ENCODE results near the gene KCNC4. TPM values are rescaled to one million over a fixed set of nuclear protein-coding genes. Genes with fewer than 3 reads are reported as not detected.

KCNC4 gene
- total RNA-seq, 6 experiments from 2014 or later = 0.37 to 4.4 (median 1.7) TPM

DNA sequence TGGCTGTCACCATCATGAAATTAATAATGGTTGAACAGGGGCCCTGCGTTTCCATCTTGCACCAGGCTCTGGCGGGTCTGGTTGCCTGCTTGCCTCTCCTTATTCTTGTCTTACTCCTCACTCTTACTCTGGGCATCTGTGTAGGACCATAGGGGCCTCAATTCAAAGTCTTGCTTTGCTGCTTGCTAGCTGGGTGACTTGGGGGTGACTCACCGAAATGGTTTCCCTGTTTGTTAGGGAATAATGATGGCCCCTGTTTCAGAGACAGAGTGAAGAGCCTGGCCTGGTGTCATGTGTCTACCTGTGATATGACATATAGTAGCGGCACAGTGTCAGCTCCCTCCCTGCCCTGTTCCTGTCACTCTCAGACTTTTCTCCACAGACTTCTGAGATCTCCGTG lies 24.6 kb downstream of the KCNC4 start:
- no peaks in the 10 kb centered on the region for H3K4me1 ChIP-seq
- no peak overlapping the region for H3K4me3 ChIP-seq
- intact Hi-C loops (cut with DNase I) = no loop called here
- TF ChIP-seq, protein P1, sequence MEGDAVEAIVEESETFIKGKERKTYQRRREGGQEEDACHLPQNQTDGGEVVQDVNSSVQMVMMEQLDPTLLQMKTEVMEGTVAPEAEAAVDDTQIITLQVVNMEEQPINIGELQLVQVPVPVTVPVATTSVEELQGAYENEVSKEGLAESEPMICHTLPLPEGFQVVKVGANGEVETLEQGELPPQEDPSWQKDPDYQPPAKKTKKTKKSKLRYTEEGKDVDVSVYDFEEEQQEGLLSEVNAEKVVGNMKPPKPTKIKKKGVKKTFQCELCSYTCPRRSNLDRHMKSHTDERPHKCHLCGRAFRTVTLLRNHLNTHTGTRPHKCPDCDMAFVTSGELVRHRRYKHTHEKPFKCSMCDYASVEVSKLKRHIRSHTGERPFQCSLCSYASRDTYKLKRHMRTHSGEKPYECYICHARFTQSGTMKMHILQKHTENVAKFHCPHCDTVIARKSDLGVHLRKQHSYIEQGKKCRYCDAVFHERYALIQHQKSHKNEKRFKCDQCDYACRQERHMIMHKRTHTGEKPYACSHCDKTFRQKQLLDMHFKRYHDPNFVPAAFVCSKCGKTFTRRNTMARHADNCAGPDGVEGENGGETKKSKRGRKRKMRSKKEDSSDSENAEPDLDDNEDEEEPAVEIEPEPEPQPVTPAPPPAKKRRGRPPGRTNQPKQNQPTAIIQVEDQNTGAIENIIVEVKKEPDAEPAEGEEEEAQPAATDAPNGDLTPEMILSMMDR (IDR thresholded peaks at IDR 0.05) = no peak
- no peak for TF ChIP-seq POLR2A (IDR thresholded peaks at IDR 0.05)
- H3K9me3 ChIP-seq = no peaks in the 10 kb centered on the region
- H3K36me3 ChIP-seq = no peaks in the 10 kb centered on the region
- H3K27ac ChIP-seq = no peak overlapping the region
- DNase-seq = no peak
- 94% methylated on average over 5 of the region's 5 CpGs for WGBS (ENCODE audit: insufficient coverage, low coverage, low lambda C conversion rate, missing lambda C conversion rate)
- H3K27me3 ChIP-seq = no peaks in the 10 kb centered on the region
- ATAC-seq = no peak

DNA sequence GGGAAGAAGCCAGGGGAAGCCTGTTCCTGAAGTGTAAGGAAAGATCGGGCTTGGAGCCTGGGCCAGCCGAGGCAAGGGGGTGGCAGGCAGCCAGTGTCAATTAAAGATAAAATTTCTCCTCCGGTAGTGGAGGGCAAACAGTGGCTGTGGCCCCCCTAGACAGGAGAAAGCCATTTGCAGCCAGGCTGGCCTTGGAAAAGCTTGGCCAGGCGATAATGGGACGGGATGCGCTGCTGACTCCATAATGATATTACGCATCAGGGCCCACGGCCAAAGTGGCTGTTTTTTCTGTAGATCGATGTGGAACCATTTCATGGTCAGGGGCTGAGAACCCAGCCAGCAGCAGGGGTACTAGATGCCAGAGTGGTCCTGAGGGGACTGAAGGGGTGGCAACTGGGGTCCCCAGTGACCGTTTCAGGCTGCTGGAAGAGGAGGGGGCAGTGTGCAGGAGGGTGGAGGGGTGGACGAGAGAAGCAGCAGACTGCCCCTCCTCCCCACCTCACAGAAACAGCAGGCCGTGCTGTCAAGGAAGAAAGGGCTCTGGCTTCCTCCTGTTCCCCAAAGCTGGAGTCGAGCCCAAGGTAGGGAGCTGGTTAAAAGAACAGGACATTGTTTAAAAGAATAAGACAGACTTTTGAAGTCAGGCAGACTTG lies 25.2 kb downstream of the KCNC4 start:
- 63% methylated on average over 11 of the region's 13 CpGs for WGBS (ENCODE audit: insufficient coverage, low coverage, low lambda C conversion rate, missing lambda C conversion rate)

DNA sequence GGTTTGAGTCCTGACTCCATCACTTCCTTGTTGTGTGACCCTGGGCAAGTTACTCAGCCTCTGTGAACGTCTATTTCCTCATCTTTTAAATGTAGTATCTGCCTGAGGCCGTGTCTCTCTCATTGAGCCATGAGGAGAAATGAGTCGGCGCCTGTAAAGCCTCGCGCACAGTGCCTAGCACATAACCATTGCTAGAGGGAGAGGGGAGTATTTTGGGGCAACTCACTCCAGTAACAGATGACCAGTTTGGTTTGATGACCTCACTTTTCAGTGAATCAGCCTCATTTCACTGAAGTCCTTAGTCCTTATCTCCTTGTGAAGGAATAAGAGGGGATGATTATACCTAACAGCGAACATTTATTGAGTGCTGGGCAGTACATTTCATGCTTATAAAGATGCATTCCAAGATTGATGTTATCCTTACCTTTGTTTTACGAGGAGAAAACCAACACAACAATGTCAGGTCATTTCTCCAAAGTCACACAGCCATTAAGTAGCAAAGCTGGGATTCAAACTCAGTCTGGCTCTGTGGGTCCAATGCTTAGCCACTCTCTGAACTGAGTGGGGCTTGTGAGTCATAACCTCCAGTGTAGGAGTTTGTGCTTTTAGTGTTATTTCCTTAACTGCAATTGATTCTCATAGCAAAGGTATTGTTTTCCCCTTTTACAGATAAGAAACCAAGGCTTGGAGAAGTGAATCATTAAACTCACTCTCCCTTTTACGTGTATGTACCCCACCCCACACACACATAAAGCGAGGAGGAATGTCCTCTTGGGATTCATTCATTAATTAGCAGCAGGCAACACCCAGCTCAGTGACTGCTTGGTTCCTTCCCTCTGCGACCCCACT lies 25.9 kb downstream of the KCNC4 start:
- Histone ChIP-seq H3K27ac (no peak overlapping the region), H3K9me3 (no peaks in the 10 kb centered on the region), H3K27me3 (no peaks in the 10 kb centered on the region), H3K4me1 (no peaks in the 10 kb centered on the region), H3K4me3 (no peak overlapping the region), H3K36me3 (no peaks in the 10 kb centered on the region)
- TF ChIP-seq POLR2A (IDR thresholded peaks at IDR 0.05) = no peak
- no peak for DNase-seq
- peak; percentile 55 to 79 (median 64) for ATAC-seq
- intact Hi-C loops (cut with DNase I) = no loop called here
- WGBS (ENCODE audit: insufficient coverage, low coverage, low lambda C conversion rate, missing lambda C conversion rate) = 50% methylated on average over 11 of the region's 11 CpGs

More for the DNA sequence above, 25.2 kb downstream of the KCNC4 start:
- Histone ChIP-seq H3K4me1 (no peaks in the 10 kb centered on the region), H3K36me3 (no peaks in the 10 kb centered on the region), H3K27me3 (no peaks in the 10 kb centered on the region), H3K27ac (no peak overlapping the region), H3K9me3 (no peaks in the 10 kb centered on the region), H3K4me3 (no peak overlapping the region)
- ATAC-seq = peak; percentile 4 to 58 (median 42)
- DNase-seq = peak in 1 of 3 donors; percentile 42
- TF ChIP-seq, protein P1 (IDR thresholded peaks at IDR 0.05) = no peak
- TF ChIP-seq POLR2A (IDR thresholded peaks at IDR 0.05) = no peak
- intact Hi-C loops (cut with DNase I) = no loop called here

DNA sequence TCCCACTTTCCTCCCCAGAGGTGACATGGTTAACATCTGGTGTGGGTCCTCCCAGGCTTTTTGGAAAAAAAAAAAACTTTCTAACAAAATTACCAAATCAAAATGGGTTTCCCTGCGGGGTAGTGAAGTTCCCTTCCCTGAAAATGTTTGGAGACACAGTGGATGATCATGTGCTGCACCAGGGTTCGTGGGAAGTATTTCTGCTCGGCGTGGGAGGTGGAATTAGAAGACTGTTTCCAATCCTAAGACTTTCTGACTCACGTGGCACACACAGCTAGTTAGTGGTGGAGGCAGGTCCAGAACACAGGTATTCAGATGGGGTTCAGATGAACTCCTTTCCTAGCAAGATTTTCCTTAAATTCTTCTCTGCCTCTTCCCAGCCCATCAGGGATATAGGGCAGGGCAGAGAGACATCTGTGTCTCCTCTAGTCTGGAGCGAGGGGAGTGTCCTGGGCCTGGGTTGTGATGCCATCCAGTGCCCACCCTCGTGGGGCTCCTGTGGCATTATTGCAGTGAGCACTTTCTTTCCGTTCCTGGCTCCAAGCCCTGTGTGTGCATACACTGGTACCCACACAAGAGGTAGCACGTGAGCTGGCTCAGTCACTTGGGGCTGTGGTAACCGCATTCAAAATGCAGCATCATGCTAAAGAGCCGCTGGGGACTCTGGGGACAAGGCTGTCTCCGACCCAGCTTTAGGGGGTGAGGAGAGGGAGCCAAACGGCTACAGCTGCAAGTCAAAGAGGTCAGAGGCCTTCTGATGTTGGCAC lies 27.5 kb downstream of the KCNC4 start:
- Histone ChIP-seq H3K27me3 (no peaks in the 10 kb centered on the region), H3K9me3 (no peaks in the 10 kb centered on the region), H3K27ac (no peak overlapping the region), H3K4me3 (no peak overlapping the region), H3K4me1 (no peaks in the 10 kb centered on the region), H3K36me3 (no peaks in the 10 kb centered on the region)
- no peak for ATAC-seq
- WGBS (ENCODE audit: insufficient coverage, low coverage, low lambda C conversion rate, missing lambda C conversion rate) = 24% methylated on average over 2 of the region's 13 CpGs
- peak in 1 of 3 donors; percentile 1 for DNase-seq
- intact Hi-C loops (cut with DNase I) = no loop called here
- no peak for TF ChIP-seq POLR2A (IDR thresholded peaks at IDR 0.05)
- TF ChIP-seq, protein P1 (IDR thresholded peaks at IDR 0.05) = no peak

All from right lobe of liver (tissue), 6 donors.